ENCODE results near the gene TBPL2. TPM values are rescaled to one million over a fixed set of nuclear protein-coding genes. Genes with fewer than 3 reads are reported as not detected.

Gene TBPL2
- total RNA-seq, 2 donors from 2014 or later: not detected

Other genes starting within 250 kb of the TBPL2 start
- 100 to 1,000 TPM in 1 of 2 donors, 10 to 100 TPM in 1; 90.2 to 187 TPM for gene DLGAP5, start 249.0 kb downstream of the TBPL2 start, total RNA-seq
- gene FBXO34, start 169.2 kb downstream of the TBPL2 start, total RNA-seq: 10 to 100 TPM; 26.7 to 27.5 TPM
- 1 to 10 TPM; 7.4 to 8.3 TPM for gene ATG14, start 28.8 kb downstream of the TBPL2 start, total RNA-seq
- gene KTN1, start 139.6 kb upstream of the TBPL2 start, total RNA-seq: 100 to 1,000 TPM in 1 of 2 donors, 10 to 100 TPM in 1; 83.9 to 109 TPM